Hepatic stellate cell (primary cell): ENCODE data around the gene PMM2.
"Not testable (repeated sequence)": the region's sequence is repeated elsewhere in the genome, so short reads cannot be mapped to it uniquely, and the experiment has no call there.

Experiments
- DNase-seq: peaks from one replicate; pipeline ENCODE4 v3.0.0; 2011; ENCODE audit warnings: low spot score

PMM2 gene

GRCh38 chr16:8797364-8798173 lies at the start of gene PMM2, which contains the start of gene TMEM186:
TSS of gene PMM2 (plus strand) at chr16:8797839. CDS start at chr16:8797883, 44 bp downstream.
TSS of gene TMEM186 (minus strand) at chr16:8797639. CDS start at chr16:8797614, 25 bp downstream.
- peak; percentile 97 for DNase-seq

GRCh38 chr16:8748944-8749343 lies 48.7 kb upstream of the PMM2 start:
- DNase-seq = not testable (repeated sequence)

DNA sequence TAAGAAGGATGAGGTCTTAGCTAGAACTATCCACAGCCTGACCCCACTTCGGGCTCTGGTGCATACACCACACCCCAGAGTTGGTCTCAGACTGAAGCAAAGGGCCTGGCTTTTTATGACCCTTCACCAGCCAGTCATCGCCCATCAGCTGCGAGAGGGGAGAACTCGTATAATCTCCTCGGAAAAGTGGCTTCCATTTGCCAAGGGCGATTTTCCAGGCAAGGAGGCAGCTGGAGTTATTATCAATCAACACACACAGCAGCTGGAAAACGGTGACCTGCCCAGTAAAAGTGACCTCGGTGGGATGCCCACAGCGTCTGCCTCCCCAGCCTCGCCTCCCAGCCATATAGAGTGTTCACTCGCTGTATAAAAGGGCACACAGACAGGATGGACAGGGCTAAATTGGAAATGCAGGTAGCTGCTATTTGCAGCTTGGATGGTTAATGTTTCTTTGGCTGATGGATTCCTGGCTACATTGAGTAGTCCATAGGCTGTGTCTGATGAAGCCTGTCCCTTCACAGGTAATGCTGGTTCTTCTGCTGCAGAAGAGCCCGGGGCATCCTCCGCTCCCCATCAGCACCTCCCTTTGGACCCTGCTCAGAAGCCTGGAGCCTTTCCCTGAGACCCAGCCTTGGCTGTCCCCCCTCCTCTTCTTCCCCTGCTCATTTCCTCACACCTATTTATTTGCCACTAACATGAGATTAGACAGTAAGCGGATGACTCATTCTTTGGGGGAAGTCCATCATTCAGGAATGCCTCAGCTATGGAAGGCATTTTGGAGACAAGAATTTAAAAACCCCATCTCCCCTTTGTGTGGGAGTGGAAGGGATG lies 45.9 kb upstream of the PMM2 start:
- DNase-seq = peak; percentile 31

GRCh38 chr16:8752706-8753105 lies 44.9 kb upstream of the PMM2 start:
- no peak for DNase-seq

DNA sequence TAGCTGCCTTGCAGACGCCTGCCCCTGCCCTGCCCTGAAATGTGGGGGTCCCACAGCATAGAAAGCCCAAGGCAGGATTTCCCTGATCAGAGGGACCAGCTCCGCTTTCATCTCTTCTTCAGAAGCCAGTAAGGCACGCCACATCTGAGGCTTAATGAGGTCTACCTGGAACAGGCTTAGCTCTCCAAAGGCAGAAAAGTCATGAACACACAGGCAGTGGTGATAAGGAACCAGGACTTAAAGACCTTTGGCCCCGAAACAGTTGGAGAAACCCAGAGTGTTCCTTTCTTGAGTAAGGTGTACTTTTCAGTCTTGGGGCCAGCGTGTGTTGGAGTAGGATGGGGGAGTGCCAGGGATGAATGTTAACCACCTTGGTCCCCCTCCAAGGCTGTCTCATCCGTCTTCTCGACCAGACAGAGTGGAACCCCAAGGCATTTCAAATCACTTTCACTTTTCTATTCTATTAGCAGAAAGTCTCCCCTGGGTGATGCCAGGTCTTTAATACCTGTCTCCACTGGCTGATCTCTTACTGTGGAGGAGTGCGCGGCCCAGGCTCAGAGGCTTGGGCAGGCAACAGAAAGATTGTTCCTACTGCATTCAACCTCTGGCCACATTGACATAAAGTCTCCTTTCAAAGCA lies 44.1 kb upstream of the PMM2 start:
- no peak for DNase-seq

GRCh38 chr16:8756755-8757154 lies 40.9 kb upstream of the PMM2 start:
- DNase-seq = no peak

GRCh38 chr16:8758022-8758421 lies 39.6 kb upstream of the PMM2 start:
- DNase-seq = no peak

- no peak for DNase-seq
Measured at GRCh38 chr16:8760021-8760420, 37.6 kb upstream of the PMM2 start.

GRCh38 chr16:8761078-8761477 lies 36.6 kb upstream of the PMM2 start:
- no peak for DNase-seq

- no peak for DNase-seq
Measured at GRCh38 chr16:8762254-8762653, 35.4 kb upstream of the PMM2 start.

- DNase-seq = no peak
Measured at GRCh38 chr16:8763083-8763482, 34.6 kb upstream of the PMM2 start.

DNA sequence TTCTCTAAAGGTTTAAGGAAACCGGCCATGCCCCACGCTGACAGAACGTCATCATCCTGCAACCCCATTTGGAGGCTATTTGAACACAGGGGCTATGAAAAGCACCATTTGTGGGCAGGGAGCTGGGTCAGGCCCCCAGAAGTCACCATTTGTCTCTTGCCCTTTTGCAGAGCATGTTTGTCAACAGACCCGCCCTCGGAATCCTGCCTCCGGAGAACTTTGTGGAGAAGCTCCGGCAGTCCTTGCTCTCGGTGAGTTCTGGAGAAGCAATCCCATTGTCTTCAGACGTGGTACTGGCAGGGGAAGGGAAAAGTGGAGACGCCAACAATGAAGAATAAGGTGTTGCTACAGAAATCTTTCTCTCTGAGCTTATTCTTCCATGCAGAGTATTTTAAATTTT lies 33.7 kb upstream of the PMM2 start:
- no peak for DNase-seq

DNA sequence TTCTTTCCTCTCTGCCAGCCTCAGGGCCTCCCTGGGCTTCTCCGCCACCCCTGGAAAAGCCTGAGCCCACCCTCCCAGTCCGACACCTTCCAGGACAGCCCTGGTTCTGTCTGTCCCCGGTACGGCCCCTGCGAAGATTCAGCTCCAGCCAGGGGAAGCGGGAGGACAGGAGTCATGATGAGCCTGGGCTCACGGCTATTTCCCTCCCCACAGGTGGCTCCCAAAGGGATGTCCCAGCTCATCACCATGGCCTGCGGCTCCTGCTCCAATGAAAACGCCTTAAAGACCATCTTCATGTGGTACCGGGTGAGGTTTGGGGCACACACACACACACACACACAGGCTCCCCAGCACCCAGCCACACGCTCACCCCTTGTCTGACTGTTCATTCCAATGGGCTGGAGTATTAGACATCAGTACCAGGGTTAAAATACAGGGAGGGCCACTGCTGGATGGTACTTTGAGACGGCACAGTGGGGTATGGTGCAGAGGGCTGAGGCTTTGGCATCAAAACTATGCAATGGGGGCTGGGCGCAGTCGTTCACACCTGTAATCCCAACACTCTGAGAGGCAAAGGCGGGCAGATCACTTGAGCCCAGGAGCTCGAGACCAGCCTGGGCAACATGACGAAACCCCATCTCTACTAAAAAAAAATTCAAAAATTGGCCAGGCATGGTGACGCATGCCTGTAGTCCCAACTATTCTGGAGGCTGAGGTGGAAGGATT lies 33.0 kb upstream of the PMM2 start:
- DNase-seq = no peak

GRCh38 chr16:8767176-8767575 lies 30.5 kb upstream of the PMM2 start:
- no peak for DNase-seq

GRCh38 chr16:8768283-8768682 lies 29.4 kb upstream of the PMM2 start:
- no peak for DNase-seq

DNA sequence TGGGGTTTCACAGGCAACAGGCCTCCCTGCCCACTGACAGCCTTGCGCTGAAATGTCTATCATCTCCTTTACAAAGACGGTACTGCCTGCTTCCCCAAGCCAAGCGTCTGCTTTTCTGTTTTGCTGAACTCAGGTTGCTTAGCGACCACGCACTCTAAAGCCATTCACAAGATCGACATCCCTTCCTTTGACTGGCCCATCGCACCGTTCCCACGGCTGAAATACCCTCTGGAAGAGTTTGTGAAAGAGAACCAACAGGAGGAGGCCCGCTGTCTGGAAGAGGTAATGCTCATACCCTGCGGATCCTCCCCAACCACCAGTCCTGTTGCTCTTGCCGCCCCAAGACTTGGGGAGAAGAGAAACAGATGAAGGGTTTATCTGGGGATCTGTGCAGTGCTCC lies 28.9 kb upstream of the PMM2 start:
- DNase-seq = no peak

DNA sequence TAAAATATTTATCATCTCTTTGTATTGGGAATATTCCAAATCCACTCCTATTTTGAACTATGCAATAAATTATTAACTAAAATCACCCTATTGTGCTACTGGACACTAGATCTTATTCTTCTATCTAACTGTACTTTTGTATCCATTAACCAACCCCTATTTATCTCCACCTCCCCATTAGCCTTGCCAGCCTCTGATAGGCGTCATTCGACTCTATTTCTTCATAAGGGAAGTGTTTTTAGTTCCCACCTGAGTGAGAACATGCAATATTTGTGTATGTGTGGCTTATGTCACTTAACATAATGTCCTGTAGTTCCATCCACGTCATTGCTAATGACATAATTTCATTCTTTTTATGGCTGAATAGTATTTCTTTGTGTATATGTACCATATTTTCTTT lies 24.1 kb upstream of the PMM2 start:
- no peak for DNase-seq

- DNase-seq = no peak
Measured at GRCh38 chr16:8774208-8774607, 23.4 kb upstream of the PMM2 start.

DNA sequence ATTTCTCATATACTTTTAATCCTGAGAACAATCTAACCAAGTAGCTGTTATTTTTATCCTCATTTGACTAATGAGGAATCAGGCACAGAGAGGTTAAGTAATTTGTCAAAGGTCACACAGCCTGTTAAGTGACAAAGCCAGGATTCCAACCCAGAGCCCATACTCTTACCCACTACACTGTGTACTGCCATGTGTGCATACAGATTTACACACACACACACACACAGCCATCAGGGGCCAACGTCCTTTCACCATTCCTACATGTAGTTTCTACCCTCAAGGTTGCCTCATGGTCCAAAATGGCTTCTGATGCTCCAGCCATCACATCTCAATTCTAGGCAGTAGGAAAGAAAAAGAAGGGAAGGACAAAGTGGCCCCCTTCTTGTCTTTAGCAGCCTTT lies 22.3 kb upstream of the PMM2 start:
- DNase-seq = no peak

- DNase-seq = no peak
Measured at GRCh38 chr16:8776129-8776584, 21.5 kb upstream of the PMM2 start.

DNA sequence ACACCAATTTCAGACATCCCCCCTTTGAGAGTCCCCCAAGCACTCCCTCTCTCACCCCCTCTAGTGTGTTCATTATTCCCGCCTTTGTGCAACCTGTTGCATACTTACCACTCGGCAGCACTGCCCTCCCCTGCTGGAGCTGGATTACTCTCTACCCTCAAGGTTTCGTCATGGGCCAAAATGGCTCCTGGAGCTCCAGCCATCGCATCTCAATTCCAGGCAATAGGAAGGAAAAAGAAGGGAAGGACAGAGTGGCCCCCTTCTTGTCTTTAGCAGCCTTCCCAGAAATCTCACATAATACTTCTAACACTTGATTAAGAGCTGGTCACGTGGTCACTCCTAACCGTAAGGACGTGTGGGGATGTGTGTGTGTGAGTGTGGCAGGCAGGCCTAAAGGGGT lies 20.4 kb upstream of the PMM2 start:
- no peak for DNase-seq

DNA sequence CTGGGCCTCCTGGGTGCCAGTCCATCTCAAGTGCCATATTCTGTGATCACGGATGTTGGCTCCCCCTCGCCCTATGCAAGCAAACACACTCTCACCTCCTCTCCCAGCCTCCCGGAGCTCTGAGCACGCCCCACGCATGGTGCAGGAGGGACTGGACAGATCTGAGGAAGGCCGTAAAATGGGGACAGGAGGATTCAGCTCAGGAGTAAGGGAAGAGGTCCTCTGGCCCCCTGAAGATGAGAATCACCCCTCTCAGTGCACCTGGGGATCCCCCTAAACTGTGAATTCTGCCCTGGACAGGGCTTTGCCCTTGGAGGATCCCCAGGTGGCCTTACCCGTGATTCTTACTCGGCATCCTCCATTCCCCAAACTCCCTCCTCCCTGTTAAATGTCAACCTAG lies 15.8 kb upstream of the PMM2 start:
- DNase-seq = no peak
